GM21528 (cell line): ENCODE results near the gene C19orf25.

Experiments
- ATAC-seq: cut with Tn5 transposase; IDR thresholded peaks from one replicate; pipeline ENCODE4 v1.9.1; 2021; ENCODE audit warnings: mild to moderate bottlenecking, moderate library complexity; ENCODE audit not compliant: unreplicated experiment, low FRiP score

The C19orf25 gene

DNA sequence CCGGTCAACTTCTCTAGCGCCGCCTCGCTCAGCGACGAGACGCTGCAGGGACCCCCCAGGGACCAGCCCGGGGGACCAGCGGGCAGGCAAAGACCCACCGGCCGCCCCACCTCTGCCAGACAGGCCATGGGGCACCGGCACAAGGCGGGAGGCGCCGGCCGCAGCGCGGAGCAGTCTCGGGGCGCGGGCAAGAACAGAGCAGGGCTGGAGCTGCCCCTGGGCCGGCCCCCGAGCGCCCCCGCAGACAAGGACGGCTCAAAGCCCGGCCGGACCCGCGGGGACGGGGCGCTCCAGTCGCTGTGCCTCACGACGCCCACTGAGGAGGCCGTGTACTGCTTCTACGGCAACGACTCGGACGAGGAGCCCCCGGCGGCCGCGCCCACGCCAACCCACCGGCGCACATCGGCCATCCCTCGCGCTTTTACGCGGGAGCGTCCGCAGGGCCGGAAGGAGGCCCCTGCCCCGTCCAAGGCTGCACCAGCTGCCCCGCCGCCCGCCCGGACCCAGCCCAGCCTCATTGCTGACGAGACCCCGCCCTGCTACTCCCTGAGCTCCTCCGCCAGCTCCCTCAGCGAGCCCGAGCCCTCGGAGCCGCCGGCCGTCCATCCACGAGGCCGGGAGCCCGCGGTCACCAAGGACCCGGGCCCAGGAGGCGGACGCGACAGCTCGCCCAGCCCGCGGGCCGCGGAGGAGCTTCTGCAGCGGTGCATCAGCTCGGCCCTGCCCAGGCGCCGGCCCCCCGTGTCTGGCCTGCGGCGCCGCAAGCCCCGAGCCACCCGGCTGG is 11.3 kb downstream of the C19orf25 start:
- ATAC-seq, result no peak

DNA sequence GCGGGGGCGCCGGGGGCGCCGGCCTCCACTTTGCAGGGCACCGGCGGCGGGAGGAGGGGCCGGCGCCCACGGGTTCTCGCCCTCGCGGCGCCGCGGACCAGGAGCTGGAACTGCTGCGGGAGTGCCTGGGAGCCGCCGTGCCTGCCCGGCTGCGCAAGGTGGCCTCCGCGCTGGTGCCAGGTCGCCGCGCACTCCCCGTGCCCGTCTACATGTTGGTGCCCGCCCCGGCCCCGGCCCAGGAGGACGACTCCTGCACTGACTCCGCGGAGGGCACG is 11.9 kb downstream of the C19orf25 start:
- ATAC-seq, result no peak

DNA sequence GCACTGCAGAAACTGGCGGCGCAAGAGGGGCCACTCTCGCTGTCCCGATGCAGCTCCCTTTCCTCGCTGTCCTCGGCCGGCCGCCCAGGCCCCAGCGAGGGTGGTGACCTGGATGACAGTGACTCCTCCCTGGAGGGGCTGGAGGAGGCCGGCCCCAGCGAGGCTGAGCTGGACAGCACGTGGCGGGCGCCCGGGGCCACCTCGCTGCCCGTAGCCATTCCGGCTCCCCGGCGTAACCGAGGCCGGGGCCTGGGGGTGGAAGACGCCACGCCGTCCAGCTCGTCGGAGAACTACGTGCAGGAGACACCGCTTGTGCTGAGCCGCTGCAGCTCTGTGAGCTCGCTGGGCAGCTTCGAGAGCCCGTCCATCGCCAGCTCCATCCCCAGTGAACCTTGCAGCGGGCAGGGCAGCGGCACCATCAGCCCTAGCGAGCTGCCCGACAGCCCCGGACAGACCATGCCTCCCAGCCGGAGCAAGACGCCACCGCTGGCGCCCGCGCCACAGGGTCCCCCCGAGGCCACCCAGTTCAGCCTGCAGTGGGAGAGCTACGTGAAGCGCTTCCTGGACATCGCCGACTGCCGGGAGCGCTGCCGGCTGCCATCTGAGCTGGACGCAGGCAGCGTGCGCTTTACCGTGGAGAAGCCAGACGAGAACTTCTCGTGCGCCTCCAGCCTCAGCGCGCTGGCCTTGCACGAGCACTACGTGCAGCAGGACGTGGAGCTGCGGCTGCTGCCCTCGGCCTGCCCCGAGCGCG is 12.4 kb downstream of the C19orf25 start:
- no peak for ATAC-seq

DNA sequence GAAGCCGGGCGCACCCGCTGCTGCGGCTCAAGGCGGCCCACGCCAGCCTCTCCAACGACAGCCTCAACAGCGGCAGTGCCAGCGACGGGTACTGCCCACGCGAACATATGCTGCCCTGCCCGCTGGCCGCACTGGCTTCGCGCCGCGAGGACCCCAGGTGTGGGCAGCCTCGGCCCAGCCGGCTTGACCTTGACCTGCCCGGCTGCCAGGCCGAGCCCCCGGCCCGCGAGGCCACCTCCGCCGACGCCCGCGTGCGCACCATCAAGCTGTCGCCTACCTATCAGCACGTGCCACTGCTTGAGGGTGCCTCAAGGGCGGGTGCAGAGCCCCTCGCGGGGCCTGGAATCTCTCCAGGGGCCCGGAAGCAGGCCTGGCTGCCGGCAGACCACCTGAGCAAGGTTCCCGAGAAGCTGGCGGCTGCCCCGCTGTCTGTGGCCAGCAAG is 13.0 kb downstream of the C19orf25 start:
- no peak for ATAC-seq

DNA sequence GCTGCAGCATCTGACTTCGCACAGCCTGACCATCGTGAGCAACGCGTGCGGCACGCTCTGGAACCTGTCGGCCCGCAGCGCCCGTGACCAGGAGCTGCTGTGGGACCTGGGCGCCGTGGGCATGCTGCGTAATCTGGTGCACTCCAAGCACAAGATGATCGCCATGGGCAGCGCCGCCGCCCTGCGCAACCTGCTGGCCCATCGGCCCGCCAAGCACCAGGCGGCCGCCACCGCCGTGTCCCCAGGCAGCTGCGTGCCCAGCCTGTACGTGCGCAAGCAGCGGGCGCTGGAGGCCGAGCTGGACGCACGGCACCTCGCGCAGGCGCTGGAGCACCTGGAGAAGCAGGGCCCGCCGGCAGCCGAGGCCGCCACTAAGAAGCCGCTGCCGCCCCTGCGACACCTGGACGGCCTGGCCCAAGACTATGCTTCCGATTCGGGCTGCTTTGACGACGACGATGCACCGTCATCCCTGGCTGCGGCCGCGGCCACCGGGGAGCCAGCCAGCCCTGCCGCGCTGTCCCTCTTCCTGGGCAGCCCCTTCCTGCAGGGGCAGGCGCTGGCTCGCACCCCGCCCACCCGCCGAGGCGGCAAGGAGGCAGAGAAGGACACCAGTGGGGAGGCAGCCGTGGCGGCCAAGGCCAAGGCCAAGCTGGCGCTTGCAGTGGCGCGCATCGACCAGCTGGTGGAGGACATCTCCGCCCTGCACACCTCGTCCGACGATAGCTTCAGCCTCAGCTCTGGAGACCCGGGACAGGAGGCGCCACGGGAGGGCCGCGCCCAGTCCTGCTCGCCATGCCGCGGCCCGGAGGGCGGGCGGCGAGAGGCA is 13.6 kb downstream of the C19orf25 start:
- no peak for ATAC-seq

DNA sequence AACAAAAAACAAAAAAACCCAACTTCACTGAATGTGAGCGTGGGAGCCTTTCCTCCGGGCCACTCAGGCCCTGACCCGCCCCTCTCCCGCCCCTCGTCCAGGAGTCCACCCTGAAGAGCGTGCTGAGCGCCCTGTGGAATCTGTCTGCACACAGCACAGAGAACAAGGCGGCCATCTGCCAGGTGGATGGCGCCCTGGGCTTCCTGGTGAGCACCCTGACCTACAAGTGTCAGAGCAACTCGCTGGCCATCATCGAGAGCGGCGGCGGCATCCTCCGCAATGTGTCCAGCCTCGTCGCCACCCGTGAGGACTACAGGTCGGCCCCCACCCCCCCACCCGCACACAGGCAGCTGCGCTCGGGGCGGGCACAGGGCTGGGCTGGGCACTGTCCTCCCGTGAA is 17.2 kb downstream of the C19orf25 start:
- ATAC-seq, result no peak

DNA sequence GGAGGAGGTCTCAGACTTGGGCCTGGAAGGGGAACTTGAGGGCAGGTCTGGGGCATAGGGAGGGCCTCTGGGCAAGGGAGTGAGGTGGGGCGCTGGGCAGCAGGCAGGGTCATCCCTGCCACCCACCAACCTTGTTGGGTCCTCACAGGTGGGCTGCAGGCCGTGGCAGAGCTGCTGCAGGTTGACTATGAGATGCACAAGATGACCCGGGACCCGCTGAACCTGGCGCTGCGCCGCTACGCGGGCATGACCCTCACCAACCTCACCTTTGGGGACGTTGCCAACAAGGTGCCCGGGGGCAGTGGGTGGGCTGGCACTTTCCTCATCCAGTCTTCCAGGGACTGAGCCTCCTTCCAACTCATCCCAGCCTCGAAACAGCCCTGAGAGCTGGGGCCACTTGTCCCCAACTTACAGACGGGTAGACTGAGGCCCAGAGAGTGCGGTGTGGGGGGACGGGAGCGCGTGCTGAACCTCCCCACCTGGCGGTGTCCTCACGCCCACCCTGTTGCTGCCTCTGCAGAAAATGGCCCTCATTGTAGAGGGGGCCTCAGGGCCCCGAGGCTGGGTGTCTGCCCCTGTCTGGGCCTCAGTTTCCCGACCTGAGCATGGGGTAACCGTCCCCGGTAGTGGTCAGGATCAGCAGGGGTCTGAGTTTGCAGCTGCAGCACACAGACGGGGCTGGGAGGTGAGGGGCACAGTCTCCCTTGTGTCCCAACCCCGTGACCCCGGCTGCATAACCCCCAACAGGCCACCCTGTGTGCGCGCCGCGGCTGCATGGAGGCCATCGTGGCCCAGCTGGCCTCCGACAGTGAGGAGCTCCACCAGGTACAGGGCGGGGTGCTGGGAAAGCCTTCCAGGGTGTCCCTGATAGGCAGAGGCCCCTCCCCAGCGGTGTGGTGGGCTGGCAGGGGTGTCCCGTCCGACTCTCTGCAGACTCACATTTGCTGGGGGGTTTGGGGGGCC is 18.7 kb downstream of the C19orf25 start:
- ATAC-seq, result no peak

DNA sequence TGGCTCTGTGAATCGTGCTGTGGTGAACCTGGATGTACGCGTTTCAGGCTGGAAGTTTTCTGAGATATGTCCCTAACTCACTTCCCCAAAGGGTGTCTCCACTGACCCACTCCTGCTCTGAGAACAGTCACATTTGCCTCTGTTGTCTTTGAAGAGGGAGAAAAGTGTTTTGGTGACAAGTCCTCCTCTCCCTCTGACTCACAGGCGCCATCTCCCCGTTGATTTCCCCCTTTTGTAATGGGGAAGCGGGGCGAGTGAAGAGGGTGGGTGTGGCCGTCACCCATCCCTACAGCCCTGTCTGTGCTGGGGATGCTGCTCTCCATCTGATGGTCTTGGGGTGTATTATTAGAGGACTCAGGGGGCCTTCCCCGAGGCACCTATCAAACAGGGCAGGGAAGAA is 19.5 kb downstream of the C19orf25 start:
- ATAC-seq, result no peak

DNA sequence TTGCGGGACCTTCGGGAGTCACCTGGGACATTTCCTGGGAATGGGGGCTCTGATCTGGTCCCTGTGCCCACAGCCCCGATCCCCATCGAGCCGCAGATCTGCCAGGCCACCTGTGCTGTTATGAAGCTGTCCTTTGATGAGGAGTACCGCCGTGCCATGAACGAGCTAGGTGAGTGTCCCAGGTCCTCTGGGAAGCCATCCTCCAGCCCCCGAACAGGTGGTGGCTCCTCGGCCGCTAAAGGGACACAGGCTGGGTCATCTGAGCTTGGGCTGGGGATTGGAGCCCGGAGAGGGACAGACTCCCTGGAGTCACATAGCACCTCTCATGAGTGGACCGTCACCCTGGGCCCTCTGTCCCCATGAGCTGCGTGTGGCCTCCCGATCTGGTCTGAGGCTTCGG is 21.1 kb downstream of the C19orf25 start:
- no peak for ATAC-seq

DNA sequence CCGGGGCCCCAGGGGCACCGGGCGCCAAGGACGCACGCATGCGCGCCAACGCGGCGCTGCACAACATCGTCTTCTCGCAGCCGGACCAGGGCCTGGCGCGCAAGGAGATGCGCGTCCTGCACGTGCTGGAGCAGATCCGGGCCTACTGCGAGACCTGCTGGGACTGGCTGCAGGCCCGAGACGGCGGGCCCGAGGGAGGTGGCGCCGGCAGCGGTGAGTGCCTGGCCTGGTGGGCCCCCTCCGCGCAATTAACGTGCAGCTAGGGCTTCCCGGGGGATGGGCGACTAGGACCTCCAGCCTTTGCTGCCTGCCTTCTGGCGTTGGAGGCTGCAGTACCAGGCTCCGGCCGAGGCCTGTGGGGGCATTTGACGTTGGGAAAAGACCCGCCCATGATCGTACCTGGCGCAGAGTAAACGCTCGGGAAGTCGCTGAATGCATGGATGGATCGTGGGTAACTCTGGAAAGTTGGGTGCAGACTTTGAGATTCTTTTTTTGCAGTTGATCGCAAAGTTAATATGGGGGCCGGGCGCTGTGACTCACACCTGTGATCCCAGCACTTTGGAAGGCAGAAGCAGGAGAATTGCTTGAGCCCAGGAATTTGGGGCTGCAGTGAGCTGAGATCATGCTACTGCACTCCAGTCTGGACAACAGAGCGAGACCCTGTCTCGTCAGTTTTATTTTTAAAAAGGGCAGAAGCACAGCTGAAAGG is 21.8 kb downstream of the C19orf25 start:
- no peak for ATAC-seq

DNA sequence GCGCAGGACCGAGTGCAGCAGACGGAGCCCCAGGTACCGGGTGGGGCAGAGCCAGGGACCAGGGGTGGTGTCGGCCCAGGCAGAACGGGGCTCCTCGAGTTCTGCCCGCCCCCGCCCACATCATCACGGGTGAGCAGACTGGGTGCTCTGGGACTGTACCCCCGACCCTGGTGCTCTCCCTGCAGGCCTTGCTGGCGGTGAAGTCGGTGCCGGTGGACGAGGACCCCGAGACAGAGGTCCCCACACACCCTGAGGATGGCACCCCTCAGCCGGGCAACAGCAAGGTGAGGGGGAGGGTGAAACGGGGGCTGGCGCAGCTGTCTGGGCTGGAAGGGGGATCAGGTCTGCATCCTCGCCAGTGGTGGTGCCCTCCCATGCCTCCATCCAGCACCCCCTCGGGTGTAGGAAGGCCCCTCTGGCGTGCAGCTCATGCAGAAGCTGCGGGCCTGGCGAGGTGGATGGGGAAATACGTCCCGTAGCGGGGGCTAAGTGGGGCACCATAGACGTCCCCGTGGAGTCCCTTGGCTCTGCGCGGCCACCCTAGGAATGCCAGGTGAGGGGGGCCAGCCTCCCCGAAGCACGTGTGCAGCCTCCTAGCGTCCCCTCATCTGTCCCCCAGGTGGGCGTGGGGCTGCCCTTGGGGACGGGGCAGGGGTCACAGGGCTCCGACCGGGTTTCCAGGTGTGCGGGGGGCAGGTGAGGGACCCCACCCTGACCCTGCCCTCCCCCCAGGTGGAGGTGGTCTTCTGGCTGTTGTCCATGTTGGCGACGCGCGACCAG is 22.7 kb downstream of the C19orf25 start:
- no peak for ATAC-seq

DNA sequence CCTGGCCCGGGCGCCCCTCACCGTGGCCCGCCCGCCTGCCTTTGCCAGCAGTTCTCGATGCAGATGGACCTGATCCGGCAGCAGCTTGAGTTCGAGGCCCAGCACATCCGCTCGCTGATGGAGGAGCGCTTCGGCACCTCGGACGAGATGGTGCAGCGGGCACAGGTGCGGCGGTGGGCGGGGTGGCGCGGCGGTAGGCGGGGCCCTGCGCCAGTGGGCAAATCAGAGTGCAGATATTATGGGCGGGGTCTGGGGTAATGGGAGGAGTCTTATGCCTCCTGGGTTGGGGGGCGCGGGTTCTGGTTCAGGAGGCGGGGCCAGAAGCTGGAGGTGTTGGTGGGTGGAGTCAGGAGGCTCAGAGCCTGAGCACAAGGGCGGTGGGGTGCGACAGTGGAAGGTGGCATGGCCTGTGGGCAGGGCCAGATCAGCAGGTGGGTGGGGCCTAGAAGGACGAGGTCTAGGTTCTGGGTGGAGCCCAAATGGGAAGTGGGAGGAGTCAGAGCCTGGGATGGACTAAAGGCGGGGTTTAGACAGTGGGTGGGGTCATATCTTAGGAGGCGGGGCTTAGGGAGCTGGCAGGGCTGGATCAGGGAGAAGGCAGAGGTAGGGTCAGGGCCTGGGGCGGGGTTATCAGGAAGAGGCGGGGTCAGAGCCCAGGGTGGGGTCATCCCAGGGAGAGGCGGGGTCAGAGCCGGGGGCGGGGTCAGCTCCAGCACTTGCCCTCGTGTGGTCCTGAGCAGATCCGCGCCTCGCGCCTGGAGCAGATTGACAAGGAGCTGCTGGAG is 23.5 kb downstream of the C19orf25 start:
- no peak for ATAC-seq

DNA sequence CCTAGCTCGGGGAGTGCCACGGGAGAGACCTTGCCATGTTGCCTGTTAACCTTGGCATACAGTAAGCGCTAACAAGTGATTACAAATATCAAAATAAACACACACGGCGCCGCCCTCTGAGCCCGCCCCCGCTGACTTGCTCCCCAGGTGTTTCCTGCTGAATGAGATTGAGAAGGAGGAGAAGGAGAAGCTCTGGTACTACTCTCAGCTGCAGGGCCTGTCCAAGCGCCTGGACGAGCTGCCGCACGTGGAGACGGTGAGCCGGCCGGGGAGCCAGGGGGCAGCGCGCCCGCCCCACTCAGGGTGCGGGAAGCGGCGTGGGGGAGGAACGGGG is 24.0 kb downstream of the C19orf25 start:
- ATAC-seq, result no peak

DNA sequence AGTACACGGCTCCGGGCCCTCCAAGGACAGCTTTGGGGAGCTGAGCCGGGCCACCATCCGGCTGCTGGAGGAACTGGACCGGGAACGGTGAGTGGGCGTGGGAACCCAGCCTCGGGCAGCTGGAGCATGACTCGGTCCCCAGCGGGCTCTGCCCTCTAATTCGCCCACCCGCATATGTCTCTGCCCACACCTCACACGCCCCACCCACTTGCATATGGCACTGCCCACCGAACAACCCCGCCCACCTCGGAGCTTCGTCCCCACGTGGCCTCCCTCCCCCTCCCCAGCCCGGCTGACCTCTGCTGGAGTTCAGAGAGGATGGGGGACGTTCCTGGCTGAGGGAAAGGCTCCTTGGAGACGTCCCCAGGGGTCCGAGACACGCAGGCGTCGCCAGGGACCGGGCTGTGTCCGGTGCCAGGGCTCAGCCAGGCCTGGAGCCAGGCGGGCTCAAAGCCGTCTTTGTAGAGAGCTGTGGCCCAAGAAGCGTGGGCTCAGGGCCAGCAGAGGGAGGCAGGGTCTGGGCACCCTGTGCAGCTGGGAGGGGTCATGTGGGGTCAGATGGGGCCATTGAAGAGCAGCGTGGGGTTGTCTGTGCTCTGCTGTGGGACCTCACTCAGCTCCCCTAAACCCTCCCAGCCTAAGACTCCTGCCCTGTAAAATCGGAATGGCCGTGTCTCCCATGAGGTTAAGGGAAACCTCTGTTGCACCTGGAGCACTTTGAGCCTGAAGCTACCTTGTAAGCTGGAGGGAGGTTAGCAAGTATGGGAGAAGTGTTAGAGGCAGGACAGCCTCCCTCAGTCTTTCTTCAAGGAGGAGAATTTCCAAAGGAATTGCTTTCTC is 25.3 kb downstream of the C19orf25 start:
- ATAC-seq, result no peak

DNA sequence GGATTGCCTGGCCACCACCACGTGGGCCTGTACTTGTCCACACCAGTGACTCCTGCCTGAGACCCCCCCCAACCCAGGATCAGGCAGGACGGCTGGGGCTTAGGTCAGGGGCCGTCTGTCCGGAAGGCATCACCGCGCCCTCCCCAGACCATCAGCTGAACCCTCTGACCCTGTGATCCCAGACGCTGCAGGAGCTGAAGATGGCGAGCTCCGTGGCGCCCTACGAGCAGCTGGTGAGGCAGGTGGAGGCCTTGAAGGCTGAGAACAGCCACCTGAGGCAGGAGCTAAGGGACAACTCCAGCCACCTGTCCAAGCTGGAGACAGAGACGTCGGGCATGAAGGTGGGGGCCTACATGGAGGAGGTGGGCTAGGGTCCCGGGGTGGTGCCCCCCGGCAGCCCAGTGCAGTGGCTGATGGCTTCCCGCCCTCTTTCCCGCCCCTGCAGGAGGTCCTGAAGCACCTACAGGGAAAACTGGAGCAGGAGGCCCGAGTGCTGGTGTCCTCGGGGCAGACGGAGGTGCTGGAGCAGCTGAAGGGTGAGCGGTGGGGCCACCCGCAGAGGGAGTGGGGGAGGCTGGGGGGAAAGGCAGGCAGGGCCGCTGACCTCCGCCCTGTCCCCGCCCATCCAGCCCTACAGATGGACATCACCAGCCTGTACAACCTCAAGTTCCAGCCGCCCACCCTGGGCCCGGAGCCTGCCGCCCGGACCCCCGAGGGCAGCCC is 26.1 kb downstream of the C19orf25 start:
- ATAC-seq, result no peak

DNA sequence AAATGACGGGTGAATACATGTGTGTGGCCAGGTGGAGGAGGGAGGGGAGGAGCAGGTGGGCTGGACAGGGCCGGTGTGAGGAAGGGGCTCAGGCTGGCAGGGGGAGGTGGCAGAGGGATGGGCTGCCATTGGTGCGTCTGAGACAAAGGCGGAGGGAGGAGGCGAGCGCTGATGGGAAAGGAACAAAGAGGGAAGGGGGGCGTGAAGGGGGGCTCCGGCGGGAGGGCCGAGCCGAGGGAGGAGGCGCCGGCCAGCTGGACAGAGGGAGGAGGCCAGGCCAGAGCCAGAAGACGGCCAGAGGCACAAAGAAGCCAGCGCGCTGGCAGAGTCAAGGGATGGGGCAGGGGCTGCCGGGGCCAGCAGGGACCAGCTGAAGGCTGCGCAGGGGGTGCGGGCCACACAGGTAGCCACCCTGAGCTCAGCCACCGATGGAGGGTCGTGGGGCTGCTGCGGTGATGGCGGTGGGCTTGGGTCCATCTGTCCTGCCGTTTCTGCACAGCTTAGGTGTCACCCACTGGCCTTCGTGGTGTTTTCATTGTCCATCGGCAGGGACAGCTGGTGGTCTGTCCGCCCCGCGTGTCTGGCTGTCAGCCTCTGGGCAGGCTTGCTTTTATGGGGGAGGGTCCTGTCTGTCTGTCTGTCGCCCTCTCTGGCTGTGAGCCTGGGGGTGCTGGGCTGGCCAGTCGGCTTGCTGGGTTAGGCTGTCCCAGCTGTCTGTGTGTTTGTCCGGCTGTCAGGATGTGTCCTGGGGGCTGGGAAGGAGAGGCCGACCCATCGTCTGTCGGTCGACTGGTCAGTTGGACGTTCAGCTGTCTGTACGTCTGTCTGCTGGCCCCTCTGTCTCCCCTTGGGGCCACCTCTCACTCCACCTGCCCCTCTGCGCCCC is 26.9 kb downstream of the C19orf25 start:
- no peak for ATAC-seq
